Panc1 (cell line): ENCODE measurements around the gene MICALL2. TPM values are rescaled to one million over a fixed set of nuclear protein-coding genes. Genes with fewer than 3 reads are reported as not detected.

Source experiments
- ATAC-seq: fragments of 200-7000 bp; cut with Tn5 transposase; 2 replicates; pipeline ENCODE4 v1.9.1; 2020; ENCODE audit warnings: mild to moderate bottlenecking, moderate library complexity
- BruUV-seq: library from RNA; stranded (reverse); fragments of 400-500 nt; replicated peaks from 2 replicates; lab custom pipeline; 2021; lab: Mats Ljungman, UMichigan
- CTCF ChIA-PET: fragments of 300-600 bp; sonication (Branson Sonifier 250); formaldehyde crosslinking; loops from one replicate; lab custom pipeline; 2022; ENCODE audit warnings: antibody characterized with exemption; lab: Charles Lee
- POLR2A ChIA-PET: fragments of 300-600 bp; sonication (Branson Sonifier 250); formaldehyde crosslinking; loops from one replicate; lab custom pipeline; 2022; ENCODE audit warnings: antibody characterized with exemption; lab: Charles Lee
- DNase-seq: peaks from one replicate; pipeline ENCODE4 v3.0.0-alpha.2; 2010; ENCODE audit warnings: low read depth, low spot score
- H3K27ac ChIP-seq: 2 replicates; pipeline ENCODE4 v1.5.1; 2011; ENCODE audit warnings: mild to moderate bottlenecking, low read length, inconsistent platforms
- H3K27me3 ChIP-seq: fragments of 200-500 bp; sonication (Bioruptor generic); 2 replicates; pipeline ENCODE4 v1.6.0; 2014; ENCODE audit warnings: low read length, inconsistent platforms; ENCODE audit not compliant: control insufficient read depth, insufficient read depth
- H3K36me3 ChIP-seq: fragments of 200-500 bp; sonication (Bioruptor generic); 2 replicates; pipeline ENCODE4 v1.5.1; 2014; ENCODE audit warnings: inconsistent platforms, mild to moderate bottlenecking, low read length, moderate library complexity; ENCODE audit not compliant: control insufficient read depth, insufficient read depth
- H3K4me1 ChIP-seq: 2 replicates; pipeline ENCODE4 v1.5.1; 2011; ENCODE audit warnings: inconsistent platforms, mild to moderate bottlenecking, low read length, moderate library complexity; ENCODE audit not compliant: control insufficient read depth, insufficient read depth
- H3K4me3 ChIP-seq, 2 experiments: 2 replicates each; pipeline ENCODE4 v1.5.1; 2011 to 2012; ENCODE audit warnings: low read depth in 2 of 2, low read length in 2 of 2, mild to moderate bottlenecking in 2 of 2, inconsistent platforms in 1 of 2, moderate library complexity in 1 of 2
- H3K9me3 ChIP-seq: fragments of 200-500 bp; sonication (Bioruptor generic); 2 replicates; pipeline ENCODE4 v1.5.1; 2014; ENCODE audit warnings: low read depth, mild to moderate bottlenecking, inconsistent platforms, low read length, moderate library complexity; ENCODE audit not compliant: control insufficient read depth, insufficient read depth
- POLR2AphosphoS5 ChIP-seq: IDR thresholded peaks from 2 replicates; pipeline ENCODE4 v1.6.1; 2012; ENCODE audit warnings: mild to moderate bottlenecking, low read depth, low read length, moderate library complexity
- REST ChIP-seq, 2 experiments: IDR thresholded peaks; 2 replicates each; pipeline ENCODE4 v1.6.1; 2011 to 2012; ENCODE audit warnings: low read depth in 2 of 2, control low read depth in 1 of 2, low read length in 1 of 2, mild to moderate bottlenecking in 1 of 2, moderate library complexity in 1 of 2; ENCODE audit not compliant: insufficient read depth in 1 of 2
- SIN3A ChIP-seq: IDR thresholded peaks from 2 replicates; pipeline ENCODE4 v1.6.1; 2012; ENCODE audit warnings: low read depth, mild to moderate bottlenecking, low read length, moderate library complexity, borderline replicate concordance; ENCODE audit not compliant: insufficient read depth
- TCF7L2 ChIP-seq: IDR thresholded peaks from 2 replicates; pipeline ENCODE4 v1.6.1; 2011; ENCODE audit warnings: mild to moderate bottlenecking, low read depth, low read length, inconsistent platforms
- in situ Hi-C: cut with HindIII; loops from 2 replicates; pipeline ENCODE4 v1.10.0; 2016; ENCODE audit warnings: low sequenced_read_pairs, low pct_unique_long_range_greater_than_20kb
- intact Hi-C: fragments of 100-400 bp; cut with micrococcal nuclease; formaldehyde crosslinking; loops from one replicate; pipeline ENCODE4 v1.10.0; 2022; ENCODE audit not compliant: unreplicated experiment
- total RNA-seq: library from RNA; stranded (reverse); gene quantifications from one replicate; pipeline ENCODE4 v1.2.1, GENCODE V29; 2021; ENCODE audit not compliant: unreplicated experiment
- TF ChIP-seq, protein P1 (sequence below): fragments of 450-650 bp; IDR thresholded peaks from 2 replicates; pipeline ENCODE4 v1.5.1; 2017; ENCODE audit warnings: mild to moderate bottlenecking

Gene MICALL2
- total RNA-seq, 1 experiment from 2014 or later = 144 TPM

- in situ Hi-C loops = no loop called here
- BruUV-seq = no TSS peak
- ATAC-seq (no peak), DNase-seq (no peak)
- CTCF ChIA-PET = no interaction called here
- H3K4me3 ChIP-seq = no peak overlapping the region
- H3K9me3 ChIP-seq = no peaks in the 10 kb centered on the region
- H3K27me3 ChIP-seq = no peaks in the 10 kb centered on the region
- intact Hi-C loops = no loop called here
- POLR2A ChIA-PET = interaction anchor here (0.6 kb wide), 2 partner anchors 100 to 390 kb away, joined by 3 to 4 read pairs; no protein-coding TSS in a partner anchor
- TF ChIP-seq REST (IDR thresholded peaks at IDR 0.05; ENCODE audit: insufficient read depth in 1 of 2, low read depth in 2 of 2, low read length in 1 of 2) (no peak), POLR2AphosphoS5 (no peak), SIN3A (no peak), TCF7L2 (no peak)
- TF ChIP-seq, protein P1, sequence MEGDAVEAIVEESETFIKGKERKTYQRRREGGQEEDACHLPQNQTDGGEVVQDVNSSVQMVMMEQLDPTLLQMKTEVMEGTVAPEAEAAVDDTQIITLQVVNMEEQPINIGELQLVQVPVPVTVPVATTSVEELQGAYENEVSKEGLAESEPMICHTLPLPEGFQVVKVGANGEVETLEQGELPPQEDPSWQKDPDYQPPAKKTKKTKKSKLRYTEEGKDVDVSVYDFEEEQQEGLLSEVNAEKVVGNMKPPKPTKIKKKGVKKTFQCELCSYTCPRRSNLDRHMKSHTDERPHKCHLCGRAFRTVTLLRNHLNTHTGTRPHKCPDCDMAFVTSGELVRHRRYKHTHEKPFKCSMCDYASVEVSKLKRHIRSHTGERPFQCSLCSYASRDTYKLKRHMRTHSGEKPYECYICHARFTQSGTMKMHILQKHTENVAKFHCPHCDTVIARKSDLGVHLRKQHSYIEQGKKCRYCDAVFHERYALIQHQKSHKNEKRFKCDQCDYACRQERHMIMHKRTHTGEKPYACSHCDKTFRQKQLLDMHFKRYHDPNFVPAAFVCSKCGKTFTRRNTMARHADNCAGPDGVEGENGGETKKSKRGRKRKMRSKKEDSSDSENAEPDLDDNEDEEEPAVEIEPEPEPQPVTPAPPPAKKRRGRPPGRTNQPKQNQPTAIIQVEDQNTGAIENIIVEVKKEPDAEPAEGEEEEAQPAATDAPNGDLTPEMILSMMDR = no peak
- H3K36me3 ChIP-seq = peaks cover 2% of the 10 kb centered on the region; the same call in 1 of the 2 replicates
- peaks cover 16% of the 10 kb centered on the region for H3K4me1 ChIP-seq
- no peak overlapping the region for H3K27ac ChIP-seq
These were observed 16.7 kb downstream of the MICALL2 start for GRCh38 chr7:1442355-1443124.

- H3K4me1 ChIP-seq = peaks cover 9% of the 10 kb centered on the region
- intact Hi-C loops = no loop called here
- no peaks in the 10 kb centered on the region for H3K27me3 ChIP-seq
- H3K9me3 ChIP-seq = no peaks in the 10 kb centered on the region
- ChIA-PET POLR2A (interaction anchor here (0.6 kb wide), 1 partner anchor 389 kb away, joined by 3 read pairs; no protein-coding TSS in a partner anchor), CTCF (no interaction called here)
- H3K4me3 ChIP-seq = no peak overlapping the region
- H3K36me3 ChIP-seq = peaks cover 2% of the 10 kb centered on the region; the same call in 1 of the 2 replicates
- H3K27ac ChIP-seq = no peak overlapping the region
- DNase-seq (no peak), ATAC-seq (no peak)
- in situ Hi-C loops = no loop called here
- no TSS peak for BruUV-seq
- TF ChIP-seq POLR2AphosphoS5 = no peak
- TF ChIP-seq TCF7L2 = no peak
- no peak for TF ChIP-seq REST (IDR thresholded peaks at IDR 0.05; ENCODE audit: insufficient read depth in 1 of 2, low read depth in 2 of 2, low read length in 1 of 2)
- no peak for TF ChIP-seq SIN3A
- TF ChIP-seq, protein P1 = no peak; the same call in 1 of the 2 replicates
These were observed 17.5 kb downstream of the MICALL2 start for GRCh38 chr7:1441615-1442354.
